Body of pancreas (tissue), 4 donors: ENCODE results near the gene SUMO4. TPM values are rescaled to one million over a fixed set of nuclear protein-coding genes. Genes with fewer than 3 reads are reported as not detected.

Experiments
- ATAC-seq: fragments of 150-250 bp; one replicate; pipeline ENCODE4 v1.9.1; 2016
- DNase-seq, 4 donors: peaks; one replicate each; pipeline ENCODE4 v3.0.0-alpha.2; 2019
- H3K27ac ChIP-seq, 4 donors: fragments of 200-600 bp; sonication (generic); 1 replicate in 3 of 4; 2 replicates in 1 of 4; pipeline versions ENCODE4 v1.5.1 to v1.6.1; 2016 to 2019; ENCODE audit warnings: mild to moderate bottlenecking in 1 of 4, mixed read lengths in 1 of 4, moderate library complexity in 1 of 4
- H3K27me3 ChIP-seq, 2 donors: fragments of 200-600 bp; sonication (generic); one replicate each; pipeline ENCODE4 v1.6.0; 2016; ENCODE audit warnings: mild to moderate bottlenecking in 1 of 2
- H3K36me3 ChIP-seq, 2 donors: fragments of 200-600 bp; sonication (generic); replicated peaks in 1 of 2; 2 replicates each; pipeline ENCODE4 v1.5.1; 2016; ENCODE audit warnings: low read depth in 2 of 2; ENCODE audit not compliant: insufficient read depth in 1 of 2
- H3K4me1 ChIP-seq: fragments of 200-600 bp; sonication (generic); one replicate; pipeline ENCODE4 v1.6.0; 2016
- H3K4me3 ChIP-seq, 2 donors: fragments of 200-600 bp; sonication (generic); 1 replicate in 1 of 2; 2 replicates in 1 of 2; pipeline ENCODE4 v1.5.1; 2016 to 2019
- H3K9me3 ChIP-seq, 3 donors: fragments of 200-600 bp; sonication (generic); 1 replicate in 2 of 3; 2 replicates in 1 of 3; pipeline ENCODE4 v1.5.1; 2016
- CTCF ChIP-seq, 7 experiments: fragments of 450-650 bp in 4 of 7; fragments of 200-600 bp in 3 of 7; sonication (generic) in 3 of 7; IDR thresholded peaks; one replicate each; pipeline ENCODE4 v1.5.1; 2016 to 2019; ENCODE audit warnings: antibody characterized with exemption in 7 of 7
- POLR2A ChIP-seq, 3 donors: fragments of 450-650 bp; IDR thresholded peaks; one replicate each; pipeline ENCODE4 v1.6.1; 2016; ENCODE audit warnings: antibody characterized with exemption in 3 of 3, mild to moderate bottlenecking in 2 of 3
- WGBS, 2 donors: methylation state at CpG; one replicate each; pipeline ENCODE4 v1.1.5; 2017; 5-methylcytosine and 5-hydroxymethylcytosine counted together
- intact Hi-C: fragments of 100-400 bp; cut with DNase I; formaldehyde crosslinking; loops from one replicate; pipeline ENCODE4 v1.15.1; 2023
- total RNA-seq, 2 donors: library from RNA; depleted of rRNA; stranded (reverse); fragments of >200 nt; gene quantifications; one replicate each; pipeline ENCODE4 v1.1.0, GENCODE V29; 2016

Gene SUMO4
- total RNA-seq, 2 donors from 2014 or later, result 1.3 TPM; not detected in 1

GRCh38 chr6:149385998-149386646 is 13.9 kb upstream of the SUMO4 start:
- Histone ChIP-seq H3K36me3 (peaks cover 0 to 3% of the 10 kb centered on the region in 2 donors), H3K4me1 (peaks cover 26% of the 10 kb centered on the region), H3K9me3 (no peaks in the 10 kb centered on the region), H3K27ac (no peak overlapping the region), H3K4me3 (no peak overlapping the region), H3K27me3 (no peaks in the 10 kb centered on the region)
- DNase-seq, result no peak
- intact Hi-C loops, result no loop called here
- no peak for TF ChIP-seq CTCF (IDR thresholded peaks at IDR 0.05)
- TF ChIP-seq POLR2A (IDR thresholded peaks at IDR 0.05), result no peak
- 91 to 95% methylated on average over 5 of the region's 5 CpGs for WGBS, 2 donors
- no peak for ATAC-seq

DNA sequence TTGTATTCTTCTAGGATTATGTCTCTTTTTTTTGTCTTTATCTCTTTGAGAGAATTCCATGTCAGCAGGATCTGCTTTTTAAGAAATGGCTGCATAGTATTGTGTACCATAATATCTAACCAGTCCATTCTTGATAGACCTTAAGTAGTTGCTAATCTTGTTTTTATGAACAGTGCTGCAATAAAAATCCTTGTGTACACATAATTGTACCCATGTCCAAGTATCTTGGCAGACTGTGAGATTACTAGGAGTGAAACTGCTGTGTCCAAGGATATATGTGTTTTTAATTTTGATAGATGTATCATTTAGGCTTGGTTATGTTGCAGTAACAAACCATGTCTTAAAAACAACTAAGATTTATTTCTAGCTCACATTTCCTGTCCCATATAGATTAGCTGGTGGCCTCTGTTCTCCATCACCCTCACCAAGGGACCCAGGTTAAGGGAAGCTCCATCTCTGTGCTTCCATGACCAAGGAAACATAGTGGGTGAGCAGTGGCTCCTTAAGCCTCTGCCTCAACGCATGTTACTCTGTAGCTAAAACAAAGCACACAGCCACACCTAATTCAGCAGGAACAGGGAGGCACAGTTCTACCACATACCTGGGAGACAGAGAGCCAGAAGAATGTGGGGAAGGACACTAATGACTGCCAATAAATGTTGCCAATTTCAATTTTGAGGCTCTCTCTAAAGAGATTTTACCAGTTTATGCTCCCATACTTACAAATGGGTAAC is 12.1 kb upstream of the SUMO4 start:
- Histone ChIP-seq H3K27ac (no peak overlapping the region), H3K36me3 (no peaks in the 10 kb centered on the region), H3K9me3 (no peaks in the 10 kb centered on the region), H3K4me3 (no peak overlapping the region), H3K4me1 (peaks cover 29% of the 10 kb centered on the region), H3K27me3 (no peaks in the 10 kb centered on the region)
- intact Hi-C loops, result no loop called here
- TF ChIP-seq POLR2A (IDR thresholded peaks at IDR 0.05), result no peak
- TF ChIP-seq CTCF (IDR thresholded peaks at IDR 0.05), result no peak
- DNase-seq (no peak), ATAC-seq (peak; percentile 69)
- 36 to 65% methylated on average over 1 of the region's 1 CpG for WGBS, 2 donors

GRCh38 chr6:149389509-149390297 is 10.4 kb upstream of the SUMO4 start:
- WGBS, 2 donors, result 96 to 98% methylated on average over 3 of the region's 3 CpGs
- no peak for ATAC-seq

GRCh38 chr6:149392093-149392492 is 8.0 kb upstream of the SUMO4 start:
- H3K4me3 ChIP-seq, result no peak overlapping the region
- H3K27ac ChIP-seq, result peak overlapping the region in 1 of 4 donors; percentile 3
- 73 to 76% methylated on average over 6 of the region's 6 CpGs for WGBS, 2 donors
- TF ChIP-seq CTCF (IDR thresholded peaks at IDR 0.05), result no peak
- no peak for TF ChIP-seq POLR2A (IDR thresholded peaks at IDR 0.05)
- H3K9me3 ChIP-seq, result no peaks in the 10 kb centered on the region
- intact Hi-C loops, result no loop called here
- H3K27me3 ChIP-seq, result no peaks in the 10 kb centered on the region
- peaks cover 28% of the 10 kb centered on the region for H3K4me1 ChIP-seq
- no peaks in the 10 kb centered on the region for H3K36me3 ChIP-seq
- no peak for DNase-seq
- no peak for ATAC-seq

More at GRCh38 chr6:149389509-149390297, 10.4 kb upstream of the SUMO4 start:
- Histone ChIP-seq H3K4me1 (peaks cover 28% of the 10 kb centered on the region), H3K27me3 (no peaks in the 10 kb centered on the region), H3K27ac (no peak overlapping the region), H3K9me3 (no peaks in the 10 kb centered on the region), H3K4me3 (no peak overlapping the region), H3K36me3 (no peaks in the 10 kb centered on the region)
- no peak for TF ChIP-seq POLR2A (IDR thresholded peaks at IDR 0.05)
- TF ChIP-seq CTCF (IDR thresholded peaks at IDR 0.05), result no peak
- no peak for DNase-seq
- intact Hi-C loops, result no loop called here
